Measurements from ENCODE around the gene TYW1B.
"Not testable (repeated sequence)": the region's sequence is repeated elsewhere in the genome, so short reads cannot be mapped to it uniquely, and the experiment has no call there.

DNA sequence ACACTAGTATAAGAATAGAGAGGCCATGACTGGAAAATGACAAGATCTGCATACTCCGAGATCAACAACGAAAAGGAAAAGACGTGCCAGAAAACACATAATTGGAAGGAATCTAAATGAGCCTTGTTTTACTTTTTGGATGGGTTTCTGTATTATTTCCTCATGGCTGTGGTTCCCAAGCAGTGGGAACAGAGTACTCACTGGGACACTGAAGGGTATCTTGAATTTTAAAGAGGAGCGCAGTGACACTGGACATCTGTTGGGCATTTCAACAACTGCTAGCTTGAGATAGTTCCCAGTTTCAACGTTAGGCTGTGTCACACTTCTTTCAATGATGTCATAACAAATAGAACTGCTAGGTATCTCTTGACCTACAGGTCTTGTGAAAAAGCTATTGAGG is 218.2 kb downstream of the TYW1B start:
- TF ChIP-seq, protein P1, sequence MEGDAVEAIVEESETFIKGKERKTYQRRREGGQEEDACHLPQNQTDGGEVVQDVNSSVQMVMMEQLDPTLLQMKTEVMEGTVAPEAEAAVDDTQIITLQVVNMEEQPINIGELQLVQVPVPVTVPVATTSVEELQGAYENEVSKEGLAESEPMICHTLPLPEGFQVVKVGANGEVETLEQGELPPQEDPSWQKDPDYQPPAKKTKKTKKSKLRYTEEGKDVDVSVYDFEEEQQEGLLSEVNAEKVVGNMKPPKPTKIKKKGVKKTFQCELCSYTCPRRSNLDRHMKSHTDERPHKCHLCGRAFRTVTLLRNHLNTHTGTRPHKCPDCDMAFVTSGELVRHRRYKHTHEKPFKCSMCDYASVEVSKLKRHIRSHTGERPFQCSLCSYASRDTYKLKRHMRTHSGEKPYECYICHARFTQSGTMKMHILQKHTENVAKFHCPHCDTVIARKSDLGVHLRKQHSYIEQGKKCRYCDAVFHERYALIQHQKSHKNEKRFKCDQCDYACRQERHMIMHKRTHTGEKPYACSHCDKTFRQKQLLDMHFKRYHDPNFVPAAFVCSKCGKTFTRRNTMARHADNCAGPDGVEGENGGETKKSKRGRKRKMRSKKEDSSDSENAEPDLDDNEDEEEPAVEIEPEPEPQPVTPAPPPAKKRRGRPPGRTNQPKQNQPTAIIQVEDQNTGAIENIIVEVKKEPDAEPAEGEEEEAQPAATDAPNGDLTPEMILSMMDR (IDR thresholded peaks at IDR 0.05): not testable (repeated sequence)
- not testable (repeated sequence) for TF ChIP-seq EZH2, EZH2phosphoT487 (IDR thresholded peaks at IDR 0.05)
